NCI-H1694 treated with DMSO at 0.1 percent for 48 hours (cell line): ENCODE results near the gene TMEM259.
"Not testable (repeated sequence)": the region's sequence is repeated elsewhere in the genome, so short reads cannot be mapped to it uniquely, and the experiment has no call there.

Source experiments
- DNase-seq: peaks from one replicate; lab custom pipeline; 2025; lab: John Stamatoyannopoulos, UW

TMEM259 gene

DNA sequence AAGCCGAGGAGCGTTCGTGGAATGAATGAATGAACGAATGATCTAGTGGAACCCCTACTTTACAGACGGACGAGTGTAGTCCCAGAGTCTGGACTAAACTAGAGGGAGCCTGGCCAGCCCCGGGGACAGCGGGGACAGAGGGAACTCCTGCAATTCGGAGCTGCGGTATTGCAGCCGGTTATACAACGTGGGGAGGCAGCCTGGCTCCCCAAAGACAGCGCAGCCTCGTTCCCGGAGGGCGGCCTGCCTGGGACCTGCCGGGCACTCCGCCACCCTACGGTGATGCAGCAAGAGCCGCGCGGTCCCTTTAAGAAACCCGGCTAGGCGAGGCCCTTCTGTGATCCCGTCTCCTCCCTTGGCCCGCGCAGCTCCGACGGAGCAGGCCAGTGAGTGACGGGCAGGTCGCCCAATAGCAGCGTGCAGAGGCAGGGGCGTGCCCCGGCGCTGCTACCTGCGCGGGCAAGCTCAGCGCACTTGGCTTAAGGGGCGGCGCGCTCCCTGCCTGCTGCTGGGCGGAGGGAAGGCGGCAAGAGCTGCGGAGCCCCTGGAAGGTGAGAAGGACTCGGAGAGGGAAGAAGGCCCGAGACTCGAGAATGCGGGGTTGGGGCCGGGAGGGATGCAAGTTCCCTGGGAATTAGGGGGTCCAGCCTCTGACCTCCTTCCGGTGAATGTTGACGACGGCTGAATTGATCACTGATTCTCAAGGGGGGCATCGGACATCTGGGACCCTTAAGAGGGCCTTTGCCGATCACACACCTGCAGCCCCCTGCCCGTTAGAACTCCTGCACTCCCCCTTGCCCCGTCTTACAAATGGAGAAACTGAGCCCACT lies 18.9 kb upstream of the TMEM259 start, which contains the start of gene ABCA7:
Gene ABCA7 (plus strand): TSS at position 462 of the 830 bp plus-strand sequence. CDS start 1,255 bp downstream, outside the sequence.
- peak; percentile 91 for DNase-seq

DNA sequence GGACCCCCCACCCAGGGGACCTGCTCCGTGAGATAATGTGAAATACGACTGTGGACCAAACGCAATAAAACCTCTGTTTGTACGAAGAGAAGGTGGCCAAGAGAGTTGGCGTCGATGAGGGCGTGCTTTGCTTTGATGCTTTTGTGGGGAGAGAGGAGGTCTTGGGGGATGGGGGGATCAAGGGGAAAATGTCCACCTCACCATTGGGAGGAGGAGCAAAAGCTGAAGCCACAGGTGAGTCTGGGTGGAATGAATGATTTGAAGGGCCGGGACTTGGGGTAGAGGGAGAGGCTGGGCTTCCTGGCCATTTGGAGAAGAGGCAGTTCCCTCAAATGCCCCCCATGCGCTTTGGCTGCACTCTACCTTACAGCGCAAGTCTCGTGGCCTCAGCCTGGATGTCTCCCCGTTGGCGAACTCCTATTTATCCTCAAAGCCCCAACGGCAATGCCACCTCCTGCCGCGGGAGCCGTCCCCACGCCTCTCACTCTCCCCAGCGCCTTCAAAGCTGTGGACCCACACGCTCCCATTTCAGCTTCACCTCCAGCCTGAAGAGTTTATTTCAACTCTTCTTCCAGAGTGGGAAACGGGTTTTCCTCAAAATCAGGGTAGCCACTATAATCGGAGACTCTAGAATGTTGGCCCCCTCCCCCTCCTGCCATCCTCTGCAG lies 18.2 kb upstream of the TMEM259 start:
- no peak for DNase-seq

DNA sequence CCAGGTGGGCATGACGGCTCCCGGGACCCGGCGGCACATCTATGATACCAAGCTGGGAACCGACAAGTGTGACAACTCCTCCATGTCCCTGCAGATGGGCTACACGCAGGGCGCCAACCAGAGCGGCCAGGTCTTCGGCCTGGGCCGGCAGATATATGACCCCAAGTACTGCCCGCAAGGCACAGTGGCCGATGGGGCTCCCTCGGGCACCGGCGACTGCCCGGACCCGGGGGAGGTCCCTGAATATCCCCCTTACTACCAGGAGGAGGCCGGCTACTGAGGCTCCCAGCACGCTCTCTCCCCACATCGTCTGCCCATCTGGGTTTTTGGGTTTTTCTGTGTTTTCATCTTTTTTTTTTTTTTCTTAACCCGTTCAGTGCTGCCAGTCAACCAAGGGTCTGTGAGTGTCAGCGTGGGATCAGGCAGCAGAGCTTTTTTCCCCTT lies 16.7 kb upstream of the TMEM259 start:
- no peak for DNase-seq

DNA sequence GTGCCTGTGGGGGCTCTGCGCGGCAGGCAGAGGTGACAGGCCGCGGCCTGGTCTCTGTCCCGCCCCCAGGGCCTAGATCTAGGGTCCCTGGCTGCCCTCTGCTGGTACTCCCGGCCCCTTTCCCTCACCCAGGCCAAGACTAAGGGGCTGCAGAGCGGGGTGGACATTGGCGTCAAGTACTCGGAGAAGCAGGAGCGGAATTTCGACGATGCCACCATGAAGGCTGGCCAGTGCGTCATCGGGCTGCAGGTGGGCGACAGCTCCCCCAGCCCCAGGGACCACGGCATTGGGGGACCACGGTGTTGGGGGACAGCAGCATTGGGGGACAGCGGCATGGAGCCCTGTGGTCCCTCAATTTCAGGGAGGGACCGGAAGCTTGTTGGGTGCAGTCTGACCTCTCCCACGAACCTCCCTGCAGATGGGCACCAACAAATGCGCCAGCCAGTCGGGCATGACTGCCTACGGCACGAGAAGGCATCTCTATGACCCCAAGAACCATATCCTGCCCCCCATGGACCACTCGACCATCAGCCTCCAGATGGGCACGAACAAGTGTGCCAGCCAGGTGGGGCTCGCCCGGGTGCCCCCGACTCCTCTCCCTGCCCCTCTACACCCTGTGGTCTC lies 15.2 kb upstream of the TMEM259 start:
- no peak for DNase-seq

DNA sequence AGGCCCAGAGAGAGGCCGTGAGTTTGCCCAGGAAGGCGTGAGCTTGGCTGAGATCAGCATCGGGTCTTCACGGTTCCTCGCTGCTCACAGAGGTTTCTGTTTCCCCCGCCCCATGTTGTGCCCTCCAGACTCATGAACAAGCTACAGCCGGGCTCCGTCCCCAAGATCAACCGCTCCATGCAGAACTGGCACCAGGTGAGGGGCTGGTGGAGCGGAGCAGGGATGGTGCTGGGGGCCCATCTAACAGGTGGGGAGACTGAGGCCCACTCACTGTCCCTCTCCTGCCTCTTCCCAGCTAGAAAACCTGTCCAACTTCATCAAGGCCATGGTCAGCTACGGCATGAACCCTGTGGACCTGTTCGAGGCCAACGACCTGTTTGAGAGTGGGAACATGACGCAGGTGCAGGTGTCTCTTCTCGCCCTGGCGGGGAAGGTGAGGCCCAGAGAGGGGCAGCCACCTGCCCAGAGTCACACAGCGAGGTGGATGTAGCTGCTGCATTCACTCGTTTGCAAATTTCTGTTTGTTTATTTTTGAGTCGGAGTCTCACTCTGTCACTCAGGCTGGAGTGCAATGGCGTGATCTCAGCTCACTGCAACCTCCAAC lies 11.4 kb upstream of the TMEM259 start:
- no peak for DNase-seq

DNA sequence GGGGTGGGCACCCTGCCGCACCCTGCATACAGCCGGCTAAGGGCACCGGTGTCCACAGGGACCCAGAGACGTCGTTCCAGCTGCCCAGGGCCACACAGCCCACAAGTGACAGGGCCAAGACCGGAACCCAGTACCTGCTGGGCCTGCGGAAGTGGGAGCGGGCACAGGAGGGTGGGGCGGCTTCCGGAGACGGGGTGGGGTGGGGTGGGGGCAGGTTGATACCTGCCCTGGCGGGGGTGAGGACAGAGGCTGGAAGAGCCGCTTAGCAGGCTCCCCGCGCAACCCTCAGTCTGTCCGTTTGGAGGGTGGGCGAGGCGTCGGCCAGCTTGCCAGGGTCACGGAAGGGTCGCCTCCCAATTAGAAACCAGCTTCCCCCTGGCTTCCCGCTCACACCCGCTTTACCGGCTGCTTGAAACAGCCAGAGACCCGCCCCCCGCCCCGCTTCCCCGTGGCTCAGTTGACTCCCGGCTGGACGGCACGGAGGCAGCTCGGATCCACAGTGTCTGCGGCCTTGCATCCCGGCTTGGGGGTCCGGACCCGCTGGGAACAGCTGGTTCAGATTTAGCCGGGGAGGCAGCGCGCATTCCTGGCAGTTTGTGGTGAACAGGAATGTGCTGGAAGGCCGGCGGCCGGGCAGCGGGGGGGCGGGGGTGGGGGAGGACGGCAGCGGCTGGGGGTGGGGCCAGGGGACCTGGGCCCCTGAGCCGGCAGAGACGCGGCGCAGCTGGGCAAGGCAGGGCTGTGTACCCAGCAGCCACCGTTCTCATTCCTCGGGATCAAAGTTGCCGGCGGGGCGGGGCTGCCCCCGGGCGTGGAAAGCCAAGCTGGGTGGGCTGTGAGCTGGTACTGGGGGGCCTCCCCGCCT lies 7.4 kb upstream of the TMEM259 start:
- no peak for DNase-seq

DNA sequence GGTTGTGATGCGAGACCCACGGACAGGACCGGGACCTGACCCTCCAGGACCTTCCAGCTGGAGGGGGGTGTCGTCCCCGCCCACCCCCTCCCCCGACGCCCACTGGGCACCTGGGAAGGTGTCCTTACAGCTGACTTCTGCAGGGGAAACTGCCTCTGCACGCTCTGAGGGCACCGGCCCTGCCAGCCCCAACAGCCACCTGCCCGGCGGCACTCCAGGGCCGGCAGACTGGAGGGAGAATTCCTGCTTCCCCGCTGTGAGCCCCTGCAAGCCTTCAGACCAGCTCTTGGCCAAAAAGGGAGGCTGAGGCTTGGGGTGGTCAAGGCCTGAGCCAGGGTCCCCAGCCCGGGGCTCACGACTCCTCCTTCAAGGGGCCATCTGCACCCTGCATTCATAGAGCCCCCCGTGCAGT lies 6.7 kb upstream of the TMEM259 start:
- DNase-seq, result no peak

DNA sequence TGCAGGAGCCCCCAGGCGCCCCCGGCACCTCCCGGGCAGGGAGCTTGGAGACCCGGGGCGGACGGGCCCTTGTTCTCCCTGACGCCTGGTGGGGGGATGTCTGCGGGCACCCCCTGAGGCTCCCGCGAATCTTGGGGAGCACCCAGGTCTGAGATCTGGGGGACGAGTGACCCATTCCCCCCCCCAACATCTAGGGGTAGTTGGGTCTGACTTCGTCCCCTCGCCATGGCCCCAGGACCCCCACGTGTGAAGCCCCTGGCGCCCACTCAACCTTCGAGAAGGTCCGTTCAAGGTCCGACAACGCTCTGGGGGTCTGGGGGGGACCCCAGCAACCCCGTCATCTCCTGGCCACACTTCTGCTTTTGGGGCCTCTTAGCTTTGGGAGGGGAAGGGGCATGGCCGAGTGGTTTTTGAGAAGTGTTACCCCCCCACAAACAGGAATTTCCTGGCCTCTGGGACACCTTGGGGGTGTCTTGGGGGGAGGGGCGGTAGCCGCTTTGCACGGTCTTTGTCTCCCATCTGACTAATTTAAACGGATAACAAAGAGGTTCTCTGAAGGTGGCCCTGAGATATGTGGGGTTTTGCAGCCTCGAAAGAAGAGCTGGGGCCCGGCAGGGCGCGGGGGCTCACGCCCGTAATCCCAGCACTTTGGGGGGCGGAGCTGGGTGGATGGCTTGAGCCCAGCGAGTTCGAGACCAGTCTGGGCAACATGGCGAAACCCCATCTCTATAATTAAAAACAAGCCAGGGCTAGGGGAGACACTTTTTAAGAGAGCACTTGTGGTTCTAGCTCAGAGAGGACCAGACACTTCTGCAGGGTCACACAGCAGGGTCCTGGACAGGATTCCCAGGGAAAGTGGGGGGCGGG lies 6.1 kb upstream of the TMEM259 start:
- no peak for DNase-seq

DNA sequence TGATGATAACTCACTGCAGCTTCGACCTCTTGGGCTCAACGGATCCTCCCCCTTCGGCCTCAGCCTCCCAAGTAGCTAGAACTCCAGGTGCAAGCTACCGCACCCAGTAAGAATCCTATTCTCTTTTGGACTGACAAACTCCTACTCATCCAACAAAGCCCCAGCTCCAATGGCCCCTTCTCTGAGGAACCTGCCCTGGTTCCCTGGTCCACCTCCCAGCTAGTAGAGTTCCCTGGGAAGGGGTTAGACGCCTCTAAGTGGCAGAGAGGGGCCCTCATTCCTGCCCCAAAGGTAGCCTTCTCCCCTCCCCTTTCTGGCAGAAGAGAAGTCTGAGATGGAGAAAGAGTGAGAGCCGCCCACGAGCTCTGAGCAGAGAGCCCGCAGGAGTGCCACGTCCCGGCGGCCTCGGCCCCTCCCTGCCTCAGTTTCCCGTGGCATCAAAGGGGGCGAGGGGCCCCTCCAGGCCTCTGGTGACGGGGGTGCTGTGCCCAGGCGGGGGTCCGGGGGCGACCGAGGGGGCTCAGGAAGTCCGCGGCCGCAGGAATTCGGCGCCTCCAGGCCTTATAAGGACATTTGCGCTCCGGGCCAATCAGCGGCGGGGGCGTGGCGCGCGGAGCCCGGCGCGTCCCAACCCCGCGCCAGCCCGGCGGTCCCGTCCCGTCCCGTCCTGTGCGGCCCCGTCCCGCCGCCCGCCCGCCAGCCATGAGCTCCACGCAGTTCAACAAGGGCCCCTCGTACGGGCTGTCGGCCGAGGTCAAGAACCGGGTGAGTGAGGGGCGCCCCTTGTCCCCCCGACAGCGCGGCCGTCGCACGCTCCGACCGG lies 5.2 kb upstream of the TMEM259 start, which contains the start of gene CNN2:
Gene CNN2 (plus strand): TSS at position 649 of the 823 bp plus-strand sequence. CDS start 54 bp downstream, at position 703.
- no peak for DNase-seq

DNA sequence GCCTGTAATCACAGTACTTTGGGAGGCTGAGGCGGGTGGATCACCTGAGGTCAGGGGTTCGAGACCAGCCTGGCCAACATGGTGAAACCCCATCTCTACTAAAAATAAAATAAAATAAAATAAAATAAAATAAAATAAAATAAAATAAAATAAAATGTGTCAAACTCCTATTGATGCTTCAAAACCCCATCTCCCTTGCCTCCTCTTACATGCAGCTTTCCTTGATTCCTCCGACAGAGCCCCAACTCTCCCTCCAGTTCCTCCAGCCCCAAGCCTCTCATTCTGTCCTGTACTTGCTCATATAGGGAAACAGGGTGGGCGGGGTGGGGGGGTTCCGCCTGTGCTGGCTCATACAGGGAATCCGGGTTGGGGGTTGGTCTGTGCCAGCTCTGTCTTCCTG lies 4.2 kb upstream of the TMEM259 start:
- not testable (repeated sequence) for DNase-seq

DNA sequence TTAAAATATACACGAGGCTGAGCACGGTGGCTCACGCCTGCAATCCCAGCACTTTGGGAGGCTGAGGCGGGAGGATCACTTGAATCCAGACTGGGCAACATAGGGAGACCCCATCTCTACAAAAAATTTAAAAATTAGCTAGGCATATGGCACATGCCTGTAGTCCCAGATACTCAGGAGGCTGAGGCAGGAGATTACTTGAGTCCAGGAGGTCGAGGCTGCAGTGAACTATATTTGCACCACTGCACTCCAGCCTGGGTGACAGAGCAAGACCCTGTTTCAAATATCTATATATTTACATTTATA lies 2.9 kb upstream of the TMEM259 start:
- DNase-seq, result not testable (repeated sequence)

DNA sequence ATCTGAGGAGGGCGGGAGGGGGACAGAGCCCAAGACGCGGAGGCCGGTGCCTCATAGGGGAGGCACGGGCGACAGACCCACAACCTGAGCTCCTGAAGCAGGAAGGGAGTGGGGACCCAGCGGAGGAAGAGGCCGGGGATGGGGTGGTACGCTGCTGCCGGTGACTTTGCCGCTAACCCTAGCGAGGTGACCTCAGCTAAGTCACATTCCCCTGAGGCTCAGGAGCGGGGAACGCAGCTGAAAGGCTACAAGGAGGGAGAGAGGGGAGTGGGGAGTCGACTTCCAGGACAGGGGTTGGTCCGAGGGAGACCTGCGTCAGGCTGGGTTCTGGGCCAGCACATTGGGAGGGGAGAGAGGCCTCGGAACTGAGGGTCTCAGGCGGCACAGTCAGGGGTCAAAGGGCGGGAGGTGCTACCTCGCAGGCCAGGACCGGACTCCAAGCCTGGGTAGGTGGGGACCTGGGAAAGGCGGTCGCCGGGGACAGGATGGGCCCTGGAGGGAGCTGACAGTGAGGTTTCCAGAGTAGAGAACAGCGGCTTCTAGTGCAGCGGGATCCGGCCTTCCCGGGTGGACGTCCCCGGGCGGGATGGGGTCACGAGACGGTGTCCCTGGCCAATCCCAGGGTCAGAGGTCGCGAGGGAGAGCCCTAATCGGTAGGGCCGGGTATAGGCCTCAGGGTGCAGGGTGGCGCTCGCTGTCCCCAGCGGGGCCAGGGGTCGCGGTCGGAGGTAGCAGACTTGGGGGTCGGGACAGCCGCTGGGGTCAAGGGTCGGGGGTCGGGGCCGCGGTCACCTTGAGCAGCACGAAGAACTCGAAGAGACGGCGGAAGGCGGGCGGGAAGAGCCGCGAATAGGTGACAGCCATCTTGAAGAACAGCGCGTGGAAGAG lies 699 bp downstream of the TMEM259 start:
- DNase-seq, result no peak

DNA sequence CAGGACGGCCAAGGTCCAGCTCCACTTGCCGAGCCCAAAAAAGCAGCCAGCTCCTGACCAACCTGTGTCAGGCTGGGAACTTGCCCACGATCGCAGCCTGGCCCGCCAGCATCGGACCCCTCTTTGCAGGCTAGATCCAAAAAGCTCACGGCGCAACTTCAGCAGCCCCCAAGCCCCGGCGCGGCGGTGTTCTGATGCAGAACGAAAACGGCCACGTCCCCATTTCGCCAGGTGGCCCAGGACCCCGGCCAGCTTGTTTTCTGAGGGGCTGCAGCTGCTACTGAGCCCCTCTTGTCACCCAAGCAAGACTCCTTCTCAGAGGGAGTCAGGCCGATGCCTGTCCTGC lies 1.3 kb downstream of the TMEM259 start:
- no peak for DNase-seq

DNA sequence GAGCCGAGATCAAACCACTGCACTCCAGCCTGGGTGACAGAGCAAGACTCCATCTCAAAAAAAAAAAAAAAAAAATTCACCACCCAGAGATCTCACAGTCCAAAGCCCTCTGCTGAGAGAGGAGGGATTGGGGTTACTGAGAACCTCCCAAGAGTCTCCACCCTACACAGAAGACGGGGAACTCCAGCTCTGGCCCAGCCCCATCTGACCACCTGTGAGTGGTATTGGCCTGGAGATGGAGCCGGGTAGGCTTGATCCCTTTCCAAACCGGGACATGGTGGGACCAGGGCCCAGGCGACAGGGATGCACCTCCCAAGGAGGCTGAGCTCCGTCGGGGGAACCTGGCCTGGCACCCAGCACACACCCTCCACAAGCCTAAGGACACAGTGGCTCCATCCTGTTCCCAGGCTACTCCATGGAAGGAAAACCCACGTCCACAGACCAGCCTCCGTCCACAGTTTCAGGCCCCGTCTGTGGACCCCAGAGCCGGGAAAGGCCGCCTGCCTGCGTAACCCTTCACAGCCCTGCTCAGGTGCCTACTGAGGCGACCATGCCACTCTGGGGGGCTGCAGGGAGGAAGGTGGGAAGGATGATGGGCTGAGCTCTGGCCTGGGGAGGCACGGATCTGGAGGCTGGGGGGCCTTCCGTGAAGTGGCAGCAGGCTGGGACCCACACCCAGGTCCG lies 1.8 kb downstream of the TMEM259 start:
- DNase-seq, result no peak

DNA sequence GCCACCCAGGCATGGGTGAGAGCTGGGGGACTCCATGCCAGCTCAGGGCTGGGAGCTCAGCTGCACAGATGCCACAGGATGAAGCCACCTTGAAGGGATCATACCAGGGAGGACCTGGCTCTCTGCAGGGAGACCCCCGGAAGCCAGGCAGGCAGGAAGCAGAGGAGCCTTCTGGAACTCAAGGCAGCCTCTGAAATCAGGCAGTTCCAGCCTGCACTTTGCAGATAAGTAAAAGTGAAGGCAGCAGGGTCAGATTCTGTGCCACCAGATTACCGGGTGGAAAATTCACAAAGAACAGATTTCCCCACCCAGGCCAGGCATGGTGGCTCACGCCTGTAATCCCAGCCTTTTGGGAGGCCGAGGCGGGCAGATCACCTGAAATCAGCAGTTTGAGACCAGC lies 2.5 kb downstream of the TMEM259 start:
- no peak for DNase-seq

DNA sequence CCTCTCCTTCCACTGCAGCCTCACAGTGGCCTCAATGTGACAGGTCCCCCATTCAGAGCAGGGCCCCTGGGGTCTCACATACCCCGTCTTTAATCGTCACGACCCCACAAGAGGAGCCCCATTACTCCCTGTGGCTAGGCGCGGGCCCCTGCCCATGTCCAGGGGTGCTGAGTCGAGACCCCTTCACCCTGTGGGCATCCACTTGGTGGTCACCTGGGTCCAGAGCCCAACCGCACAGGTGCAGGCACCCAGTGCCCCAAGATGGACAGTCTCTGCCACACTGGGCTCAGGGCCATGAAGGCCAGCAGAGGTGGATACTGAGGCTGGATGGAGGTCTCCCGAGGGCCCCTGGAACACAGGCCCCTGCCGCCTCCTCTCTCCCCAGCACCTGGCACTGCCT lies 3.0 kb downstream of the TMEM259 start:
- DNase-seq, result no peak

DNA sequence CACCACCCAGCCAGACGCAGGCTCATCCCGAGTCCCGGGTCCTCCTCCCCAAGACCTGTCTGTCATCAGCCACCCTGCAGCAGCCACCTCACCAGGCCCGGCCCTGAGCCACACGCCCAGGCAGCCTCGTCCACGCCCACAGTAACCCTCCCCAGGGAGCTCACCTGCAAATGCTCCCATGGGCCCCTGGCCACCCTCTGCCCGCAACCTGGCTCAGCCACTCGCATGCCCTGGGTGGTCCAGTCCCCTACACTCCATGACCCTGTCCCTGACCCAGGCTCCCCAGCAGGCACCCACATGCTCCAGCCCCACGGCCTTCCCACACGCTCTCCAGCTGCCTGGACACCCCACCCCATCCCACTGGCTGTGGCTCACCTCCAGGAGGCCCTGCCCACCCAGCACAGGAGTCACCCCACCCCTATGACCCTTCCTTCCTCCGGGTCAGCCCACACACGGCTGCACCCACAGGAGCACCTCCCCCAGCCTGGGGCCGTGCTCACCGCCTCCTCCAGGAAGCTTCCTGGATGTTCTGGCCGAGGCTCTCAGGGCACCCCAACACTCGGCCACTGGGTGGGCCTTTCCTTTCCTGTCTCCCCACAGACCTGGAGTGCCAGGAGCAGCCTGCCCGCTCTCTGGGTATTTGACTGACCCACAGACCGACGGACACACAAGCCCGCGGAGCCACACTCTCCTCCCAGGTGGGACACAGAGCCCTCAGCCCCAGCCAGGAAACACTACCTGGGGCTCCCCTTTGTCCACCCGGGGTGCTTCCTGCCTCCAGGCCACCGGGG lies 3.6 kb downstream of the TMEM259 start:
- DNase-seq, result no peak
